Lower leg skin (tissue), 4 donors: Measurements from ENCODE around the gene OTULINL. TPM values are rescaled to one million over a fixed set of nuclear protein-coding genes. Genes with fewer than 3 reads are reported as not detected.

Source experiments
- DNase-seq, 2 donors: peaks; one replicate each; pipeline ENCODE4 v3.0.0-alpha.2; 2019; ENCODE audit warnings: low spot score in 2 of 2
- H3K4me3 ChIP-seq: fragments of 200-600 bp; sonication (generic); 2 replicates; pipeline ENCODE4 v1.5.1; 2017; ENCODE audit warnings: mild to moderate bottlenecking, low read depth; ENCODE audit not compliant: poor library complexity, severe bottlenecking
- CTCF ChIP-seq, 3 donors: fragments of 450-650 bp; IDR thresholded peaks; one replicate each; pipeline ENCODE4 v1.5.1; 2016; ENCODE audit warnings: antibody characterized with exemption in 3 of 3, mild to moderate bottlenecking in 3 of 3, moderate library complexity in 2 of 3
- POLR2A ChIP-seq, 2 donors: fragments of 450-650 bp; IDR thresholded peaks; one replicate each; pipeline ENCODE4 v1.6.1; 2016 to 2017; ENCODE audit warnings: antibody characterized with exemption in 2 of 2, mild to moderate bottlenecking in 1 of 2, moderate library complexity in 1 of 2
- WGBS, 2 donors: methylation state at CpG; one replicate each; pipeline ENCODE4 v1.1.5; 2018; 5-methylcytosine and 5-hydroxymethylcytosine counted together
- intact Hi-C: fragments of 100-400 bp; cut with DNase I; formaldehyde crosslinking; loops from one replicate; pipeline ENCODE4 v1.15.0; 2023; ENCODE audit warnings: low total_unique reads
- total RNA-seq, 4 donors: library from RNA; depleted of rRNA; stranded (reverse); fragments of >200 nt; gene quantifications; one replicate each; pipeline ENCODE4 v1.1.0, GENCODE V29; 2016

OTULINL gene
- total RNA-seq, 4 donors from 2014 or later = 1.6 to 10.9 (median 2.1) TPM

GRCh38 chr5:14597080-14597479, 15.5 kb downstream of the OTULINL start:
- TF ChIP-seq CTCF (IDR thresholded peaks at IDR 0.05) (no peak), POLR2A (IDR thresholded peaks at IDR 0.05) (no peak)
- intact Hi-C loops = no loop called here
- no peak overlapping the region for H3K4me3 ChIP-seq
- WGBS, 2 donors = 76 to 80% methylated on average over 1 of the region's 1 CpG
- no peak for DNase-seq

DNA sequence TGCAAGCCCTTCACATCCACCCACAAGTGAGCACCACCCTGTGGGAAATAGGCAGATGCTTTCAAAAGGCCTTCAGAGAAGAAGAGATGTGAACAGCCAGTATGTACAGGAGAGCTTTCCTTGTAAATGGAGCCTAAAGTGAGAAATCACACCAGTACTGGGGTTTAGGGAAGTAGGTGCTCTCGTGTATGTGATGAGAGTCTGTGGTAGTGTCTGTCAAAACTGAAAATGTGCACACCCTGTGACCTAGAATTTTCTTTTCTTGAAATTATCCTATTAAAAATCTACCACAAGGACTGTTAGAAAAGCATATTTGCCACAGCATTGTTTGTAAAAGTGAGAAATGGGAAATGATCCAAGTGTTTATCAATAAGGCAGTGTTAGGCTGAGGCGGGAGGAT, 16.6 kb downstream of the OTULINL start:
- 68 to 79% methylated on average over 2 of the region's 2 CpGs for WGBS, 2 donors
- H3K4me3 ChIP-seq = no peak overlapping the region
- no peak for TF ChIP-seq POLR2A (IDR thresholded peaks at IDR 0.05)
- TF ChIP-seq CTCF (IDR thresholded peaks at IDR 0.05) = no peak
- intact Hi-C loops = no loop called here
- no peak for DNase-seq

DNA sequence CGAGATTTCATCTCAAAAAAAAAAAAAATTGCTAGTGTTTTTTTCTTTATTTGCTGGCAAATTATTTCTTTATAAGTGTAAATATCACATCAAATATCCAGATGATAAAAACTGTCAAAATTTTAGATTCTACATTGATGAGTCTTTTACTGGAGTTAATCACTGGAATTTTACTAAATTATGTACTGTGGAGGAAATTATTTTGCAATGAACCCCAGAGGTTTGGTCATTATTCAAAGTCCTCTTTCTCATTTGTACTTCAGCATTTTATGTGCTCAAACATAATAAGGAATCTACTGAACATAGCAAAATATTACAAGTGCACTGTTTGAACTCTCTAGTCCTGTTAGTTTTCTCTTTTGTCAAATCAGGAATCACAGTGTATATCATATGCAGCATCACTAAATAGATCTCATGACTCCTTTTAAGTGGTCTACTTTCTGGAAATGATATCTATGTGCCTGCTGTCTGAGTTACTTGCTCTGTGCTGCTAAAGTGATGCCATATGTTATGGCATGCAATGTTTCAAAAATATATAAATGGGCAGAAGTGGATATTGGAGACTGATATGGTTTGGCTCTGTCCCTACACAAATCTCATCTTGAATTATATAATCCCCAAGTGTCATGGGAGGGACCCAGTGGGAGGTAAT, 18.0 kb downstream of the OTULINL start:
- no peak for TF ChIP-seq POLR2A (IDR thresholded peaks at IDR 0.05)
- no peak for TF ChIP-seq CTCF (IDR thresholded peaks at IDR 0.05)
- WGBS, 2 donors = 71 to 86% methylated on average over 1 of the region's 1 CpG
- intact Hi-C loops = no loop called here
- H3K4me3 ChIP-seq = no peak overlapping the region
- no peak for DNase-seq

GRCh38 chr5:14600846-14601245, 19.3 kb downstream of the OTULINL start:
- no peak for TF ChIP-seq POLR2A (IDR thresholded peaks at IDR 0.05)
- TF ChIP-seq CTCF (IDR thresholded peaks at IDR 0.05) = no peak
- H3K4me3 ChIP-seq = no peak overlapping the region
- WGBS, 2 donors = 96 to 100% methylated on average over 1 of the region's 1 CpG
- intact Hi-C loops = no loop called here
- DNase-seq = no peak

DNA sequence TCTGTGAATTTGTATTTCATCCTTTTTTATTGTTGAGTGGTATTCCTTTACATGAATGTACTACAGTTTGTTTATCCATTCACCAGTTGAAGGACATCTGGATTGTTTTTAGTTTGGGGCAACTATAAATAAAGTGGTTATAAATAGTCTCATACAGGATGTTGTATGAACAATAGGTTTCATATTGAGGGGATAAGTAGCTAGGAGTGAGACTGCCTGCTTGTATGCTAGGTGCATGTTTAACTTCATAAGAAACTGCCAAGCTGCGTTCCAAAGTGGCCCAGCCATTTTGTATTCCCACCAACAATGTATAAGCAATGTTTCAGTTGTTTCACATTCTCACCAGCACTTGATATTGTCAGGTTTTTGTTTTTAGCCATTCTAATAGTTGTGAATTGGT, 21.5 kb downstream of the OTULINL start:
- no peak for TF ChIP-seq CTCF (IDR thresholded peaks at IDR 0.05)
- TF ChIP-seq POLR2A (IDR thresholded peaks at IDR 0.05) = no peak
- DNase-seq = no peak
- intact Hi-C loops = no loop called here
- no peak overlapping the region for H3K4me3 ChIP-seq
- WGBS, 2 donors = 90 to 93% methylated on average over 1 of the region's 1 CpG

- 76 to 80% methylated on average over 8 of the region's 8 CpGs for WGBS, 2 donors
- intact Hi-C loops = no loop called here
- no peak for DNase-seq
- no peak overlapping the region for H3K4me3 ChIP-seq
- TF ChIP-seq CTCF (IDR thresholded peaks at IDR 0.05) = no peak
- no peak for TF ChIP-seq POLR2A (IDR thresholded peaks at IDR 0.05)
Observed at GRCh38 chr5:14607104-14607503, 25.5 kb downstream of the OTULINL start.
